Measurements from ENCODE around the gene HOXC5. TPM values are rescaled to one million over a fixed set of nuclear protein-coding genes. Genes with fewer than 3 reads are reported as not detected.
"Not testable (repeated sequence)": the region's sequence is repeated elsewhere in the genome, so short reads cannot be mapped to it uniquely, and the experiment has no call there.

Gene HOXC5
- total RNA-seq, 4 donors from 2014 or later: 0.27 TPM; not detected in 3

- no peak overlapping the region for H3K27ac ChIP-seq
- TF ChIP-seq, protein P1, sequence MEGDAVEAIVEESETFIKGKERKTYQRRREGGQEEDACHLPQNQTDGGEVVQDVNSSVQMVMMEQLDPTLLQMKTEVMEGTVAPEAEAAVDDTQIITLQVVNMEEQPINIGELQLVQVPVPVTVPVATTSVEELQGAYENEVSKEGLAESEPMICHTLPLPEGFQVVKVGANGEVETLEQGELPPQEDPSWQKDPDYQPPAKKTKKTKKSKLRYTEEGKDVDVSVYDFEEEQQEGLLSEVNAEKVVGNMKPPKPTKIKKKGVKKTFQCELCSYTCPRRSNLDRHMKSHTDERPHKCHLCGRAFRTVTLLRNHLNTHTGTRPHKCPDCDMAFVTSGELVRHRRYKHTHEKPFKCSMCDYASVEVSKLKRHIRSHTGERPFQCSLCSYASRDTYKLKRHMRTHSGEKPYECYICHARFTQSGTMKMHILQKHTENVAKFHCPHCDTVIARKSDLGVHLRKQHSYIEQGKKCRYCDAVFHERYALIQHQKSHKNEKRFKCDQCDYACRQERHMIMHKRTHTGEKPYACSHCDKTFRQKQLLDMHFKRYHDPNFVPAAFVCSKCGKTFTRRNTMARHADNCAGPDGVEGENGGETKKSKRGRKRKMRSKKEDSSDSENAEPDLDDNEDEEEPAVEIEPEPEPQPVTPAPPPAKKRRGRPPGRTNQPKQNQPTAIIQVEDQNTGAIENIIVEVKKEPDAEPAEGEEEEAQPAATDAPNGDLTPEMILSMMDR (IDR thresholded peaks at IDR 0.05): no peak
- TF ChIP-seq POLR2A (IDR thresholded peaks at IDR 0.05): no peak
- intact Hi-C loops (cut with DNase I): no loop called here
- no peaks in the 10 kb centered on the region for H3K4me1 ChIP-seq
- no peak overlapping the region for H3K4me3 ChIP-seq (replicated peaks in 1 of 3)
- 75 to 81% methylated on average over 6 of the region's 6 CpGs for WGBS, 2 donors
- DNase-seq: no peak
- no peaks in the 10 kb centered on the region for H3K36me3 ChIP-seq
- H3K9me3 ChIP-seq: no peaks in the 10 kb centered on the region
- H3K27me3 ChIP-seq: peaks cover 2% of the 10 kb centered on the region
Observed at GRCh38 chr12:54074308-54074707, 41.5 kb downstream of the HOXC5 start.

- no peaks in the 10 kb centered on the region for H3K4me1 ChIP-seq
- H3K4me3 ChIP-seq (replicated peaks in 1 of 3): no peak overlapping the region
- H3K27me3 ChIP-seq: peaks cover 4% of the 10 kb centered on the region
- H3K27ac ChIP-seq: no peak overlapping the region
- TF ChIP-seq, protein P1 (IDR thresholded peaks at IDR 0.05): no peak
- TF ChIP-seq POLR2A (IDR thresholded peaks at IDR 0.05): no peak
- 34 to 51% methylated on average over 6 of the region's 6 CpGs for WGBS, 2 donors
- H3K9me3 ChIP-seq: no peaks in the 10 kb centered on the region
- intact Hi-C loops (cut with DNase I): no loop called here
- DNase-seq: no peak
- no peaks in the 10 kb centered on the region for H3K36me3 ChIP-seq
Observed at GRCh38 chr12:54075409-54075808, 42.6 kb downstream of the HOXC5 start.

- no peaks in the 10 kb centered on the region for H3K9me3 ChIP-seq
- H3K4me3 ChIP-seq (replicated peaks in 1 of 3): no peak overlapping the region
- no peaks in the 10 kb centered on the region for H3K36me3 ChIP-seq
- no peak overlapping the region for H3K27ac ChIP-seq
- peaks cover 4% of the 10 kb centered on the region for H3K27me3 ChIP-seq
- TF ChIP-seq POLR2A (IDR thresholded peaks at IDR 0.05): no peak
- TF ChIP-seq, protein P1 (IDR thresholded peaks at IDR 0.05): no peak
- intact Hi-C loops (cut with DNase I): no loop called here
- no peaks in the 10 kb centered on the region for H3K4me1 ChIP-seq
- no peak for DNase-seq
Observed at GRCh38 chr12:54075974-54076373, 43.1 kb downstream of the HOXC5 start.

- H3K4me1 ChIP-seq; intact Hi-C loops (cut with DNase I); H3K9me3 ChIP-seq; H3K36me3 ChIP-seq; H3K4me3 ChIP-seq (replicated peaks in 1 of 3); H3K27me3 ChIP-seq; DNase-seq; H3K27ac ChIP-seq: not testable (repeated sequence)
- WGBS, 2 donors: 40 to 47% methylated on average over 10 of the region's 10 CpGs
Observed at GRCh38 chr12:54077843-54078242, 45.0 kb downstream of the HOXC5 start.

- intact Hi-C loops (cut with DNase I); H3K4me3 ChIP-seq (replicated peaks in 1 of 3); H3K36me3 ChIP-seq; H3K4me1 ChIP-seq; H3K27me3 ChIP-seq; DNase-seq; H3K9me3 ChIP-seq: not testable (repeated sequence)
- peak overlapping the region in 1 of 3 donors; percentile 33 for H3K27ac ChIP-seq
- WGBS, 2 donors: 20 to 44% methylated on average over 5 to 9 of the region's 9 CpGs
Observed at GRCh38 chr12:54079115-54079514, 46.3 kb downstream of the HOXC5 start.

- intact Hi-C loops (cut with DNase I); H3K4me1 ChIP-seq; H3K9me3 ChIP-seq; H3K27me3 ChIP-seq; H3K27ac ChIP-seq; H3K36me3 ChIP-seq; DNase-seq; H3K4me3 ChIP-seq (replicated peaks in 1 of 3): not testable (repeated sequence)
- 32 to 36% methylated on average over 19 of the region's 19 CpGs for WGBS, 2 donors
Observed at GRCh38 chr12:54080008-54080924, 47.4 kb downstream of the HOXC5 start.

DNA sequence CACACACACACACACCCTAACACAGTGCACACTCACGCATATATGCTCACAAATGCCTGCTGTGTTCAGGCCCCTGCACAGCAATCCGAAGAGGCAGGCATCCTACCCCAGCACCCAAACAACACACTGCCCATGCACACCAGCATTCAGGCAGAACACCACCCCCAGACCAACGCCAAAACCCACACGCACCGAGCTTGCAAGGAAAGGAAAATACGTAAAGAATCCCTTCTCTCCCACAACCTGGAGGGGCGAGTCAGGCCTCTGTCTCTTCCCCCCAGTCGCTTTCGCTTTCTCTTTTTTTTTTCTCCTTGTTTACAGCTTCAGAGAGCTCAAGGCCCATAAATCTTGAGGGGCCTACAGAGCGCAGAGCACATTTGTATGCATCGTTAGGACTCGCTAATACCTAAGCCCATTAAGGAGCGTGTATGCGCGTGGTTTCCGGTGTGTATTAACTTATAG, 48.2 kb downstream of the HOXC5 start:
- H3K36me3 ChIP-seq; H3K4me1 ChIP-seq; H3K27ac ChIP-seq; H3K27me3 ChIP-seq; H3K9me3 ChIP-seq; DNase-seq; H3K4me3 ChIP-seq (replicated peaks in 1 of 3); intact Hi-C loops (cut with DNase I): not testable (repeated sequence)
- WGBS, 2 donors: 21 to 34% methylated on average over 16 of the region's 16 CpGs

DNA sequence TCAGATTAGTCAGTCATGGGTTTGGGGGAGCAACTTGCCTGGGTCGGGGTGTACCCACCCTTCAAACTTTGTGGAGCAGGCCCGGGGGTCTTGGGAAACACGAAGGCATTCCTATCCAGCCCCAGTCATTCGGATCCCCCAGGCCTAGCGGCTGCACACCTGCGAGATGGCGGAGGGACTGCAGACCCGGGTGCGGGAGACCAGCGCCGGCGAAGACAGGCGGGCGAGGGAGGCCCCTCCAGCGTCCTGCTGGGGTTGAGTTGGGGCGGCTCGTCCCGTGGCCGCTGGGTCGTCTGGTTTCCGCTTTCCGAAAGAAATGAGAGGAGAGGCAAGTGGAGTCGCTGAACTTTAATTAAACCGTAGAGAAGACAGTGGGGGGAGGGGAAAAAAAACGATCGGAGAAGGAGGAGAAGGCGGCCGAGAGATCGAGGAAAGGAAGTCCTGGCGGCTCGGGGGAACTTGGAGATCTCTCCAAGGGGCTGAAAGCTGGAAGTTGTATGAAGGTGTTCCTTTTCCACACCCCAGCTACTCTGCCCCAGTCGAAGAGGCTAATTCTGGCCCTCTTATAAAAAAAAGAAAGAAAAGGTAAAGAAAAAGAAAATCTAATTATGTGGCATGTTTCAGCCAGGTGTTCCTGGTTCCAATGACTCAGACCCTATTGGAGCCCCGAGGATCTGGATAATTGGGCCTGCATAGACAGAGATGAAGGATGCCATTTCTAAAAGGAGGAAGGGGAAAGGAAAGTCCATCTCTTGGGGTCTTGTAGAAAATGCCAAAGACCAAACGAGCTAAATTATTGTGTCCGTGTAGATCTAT, 48.9 kb downstream of the HOXC5 start:
- intact Hi-C loops (cut with DNase I); H3K36me3 ChIP-seq; H3K27me3 ChIP-seq; H3K27ac ChIP-seq; H3K4me1 ChIP-seq; H3K4me3 ChIP-seq (replicated peaks in 1 of 3); H3K9me3 ChIP-seq; DNase-seq: not testable (repeated sequence)
- 14 to 20% methylated on average over 20 to 32 of the region's 35 CpGs for WGBS, 2 donors
